NCI-H1417 (cell line): ENCODE measurements around the gene PMEL.
"Not testable (repeated sequence)": the region's sequence is repeated elsewhere in the genome, so short reads cannot be mapped to it uniquely, and the experiment has no call there.

ENCODE experiments used
- DNase-seq, 3 experiments: peaks; one replicate each; lab custom pipeline; 2025; lab: John Stamatoyannopoulos, UW

PMEL gene

DNA sequence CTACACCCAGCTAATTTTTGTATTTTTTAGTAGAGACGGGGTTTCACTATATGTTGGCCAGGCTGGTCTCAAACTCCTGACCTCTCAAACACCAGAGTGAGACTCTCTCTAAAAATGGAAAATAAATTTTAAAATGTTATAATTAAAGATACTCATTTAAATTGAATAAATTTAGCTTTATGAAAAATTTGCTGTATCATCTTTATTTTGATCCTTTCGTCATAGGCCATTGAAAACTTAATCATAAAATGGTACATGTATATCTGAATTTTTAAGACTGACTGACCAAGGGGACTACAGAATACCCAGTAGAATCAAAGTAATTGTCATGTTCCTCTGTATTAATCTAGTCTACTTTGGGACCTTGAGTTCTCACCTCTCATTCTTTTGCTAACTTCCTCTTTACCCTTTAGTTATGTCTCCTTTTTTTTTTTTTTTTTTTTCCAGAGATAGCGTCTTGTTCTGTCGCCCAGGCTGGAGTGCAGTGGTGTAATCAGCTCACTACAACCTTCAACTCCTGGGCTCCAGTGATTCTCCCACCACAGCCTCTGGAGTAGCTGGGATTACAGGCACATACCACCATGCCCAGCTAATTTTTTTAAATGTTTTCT is 17.5 kb upstream of the PMEL start:
- no peak for DNase-seq

GRCh38 chr12:55982319-55982936 is 16.6 kb upstream of the PMEL start:
- DNase-seq = no peak

DNA sequence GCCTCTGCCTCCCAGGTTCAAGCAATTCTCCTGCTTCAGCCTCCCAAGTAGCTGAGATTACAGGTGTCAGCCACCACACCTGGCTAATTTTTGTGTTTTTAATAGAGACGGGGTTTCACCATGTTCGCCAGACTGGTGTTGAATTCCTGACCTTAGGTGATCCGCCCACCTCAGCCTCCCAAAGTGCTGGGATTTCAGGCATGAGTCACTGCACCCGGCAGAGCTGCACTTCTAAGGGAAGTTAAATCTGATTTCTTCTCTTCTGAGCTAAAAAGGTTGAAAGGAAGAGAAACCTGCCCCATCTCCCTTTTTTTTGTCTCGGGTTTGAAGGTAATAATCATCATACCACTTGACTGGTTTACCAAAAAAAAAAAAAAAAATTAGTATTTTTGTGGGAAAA is 16.0 kb upstream of the PMEL start:
- DNase-seq = not testable (repeated sequence)

- DNase-seq = no peak
Observed at GRCh38 chr12:55979069-55979468, 13.2 kb upstream of the PMEL start.

- DNase-seq = no peak
Observed at GRCh38 chr12:55978393-55978792, 12.6 kb upstream of the PMEL start.

GRCh38 chr12:55974308-55974730 is 8.5 kb upstream of the PMEL start:
- peak in 2 of 3 experiments; percentile 38 to 86 for DNase-seq

GRCh38 chr12:55973599-55974307 is 7.9 kb upstream of the PMEL start, which contains the start of gene RAB5B:
Gene RAB5B (plus strand): TSS chr12:55974078. CDS start chr12:55986961, 12,883 bp downstream.
- peak; percentile 100 for DNase-seq

- no peak for DNase-seq
Observed at GRCh38 chr12:55972911-55973598, 7.2 kb upstream of the PMEL start.

- DNase-seq = no peak
Observed at GRCh38 chr12:55972456-55972855, 6.6 kb upstream of the PMEL start.

DNA sequence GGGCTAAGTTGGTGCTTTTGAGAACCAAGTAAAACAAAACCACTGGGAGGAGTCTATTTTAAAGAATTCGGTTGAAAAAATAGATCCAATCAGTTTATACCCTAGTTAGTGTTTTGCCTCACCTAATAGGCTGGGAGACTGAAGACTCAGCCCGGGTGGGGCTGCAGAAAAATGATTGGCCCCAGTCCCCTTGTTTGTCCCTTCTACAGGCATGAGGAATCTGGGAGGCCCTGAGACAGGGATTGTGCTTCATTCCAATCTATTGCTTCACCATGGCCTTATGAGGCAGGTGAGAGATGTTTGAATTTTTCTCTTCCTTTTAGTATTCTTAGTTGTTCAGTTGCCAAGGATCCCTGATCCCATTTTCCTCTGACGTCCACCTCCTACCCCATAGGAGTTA is 6.2 kb upstream of the PMEL start:
- no peak for DNase-seq

GRCh38 chr12:55970775-55971174 is 4.9 kb upstream of the PMEL start:
- DNase-seq = no peak

DNA sequence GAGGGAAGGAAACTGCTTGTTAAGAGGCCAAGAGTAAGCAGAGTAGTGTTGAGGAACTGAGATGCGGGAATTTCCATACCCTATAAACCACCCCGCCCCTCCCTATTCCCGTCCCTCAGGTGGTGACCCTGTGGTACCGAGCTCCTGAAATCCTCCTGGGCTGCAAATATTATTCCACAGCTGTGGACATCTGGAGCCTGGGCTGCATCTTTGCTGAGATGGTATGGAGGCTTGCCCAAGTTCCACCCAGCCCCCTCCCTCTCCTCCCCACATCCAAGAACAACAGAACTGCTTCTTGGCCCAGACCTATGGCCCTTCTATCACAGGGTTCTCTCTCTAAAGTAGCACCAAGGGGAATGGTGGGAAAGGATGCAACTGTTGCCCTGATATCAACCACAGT is 3.5 kb upstream of the PMEL start:
- DNase-seq = no peak

- DNase-seq = peak; percentile 89 to 91 (median 90)
Observed at GRCh38 chr12:55966408-55967281, 803 bp upstream of the PMEL start, which contains the start of gene CDK2. Gene CDK2 (plus strand): TSS chr12:55966830. CDS start chr12:55967009, 179 bp downstream.

- no peak for DNase-seq
Observed at GRCh38 chr12:55965240-55965639, 602 bp downstream of the PMEL start.

- no peak for DNase-seq
Observed at GRCh38 chr12:55963760-55964159, 2.1 kb downstream of the PMEL start.

GRCh38 chr12:55957106-55957859 is 8.6 kb downstream of the PMEL start:
- DNase-seq = no peak

- DNase-seq = peak in 1 of 3 experiments; percentile 10
Observed at GRCh38 chr12:55955800-55956508, 9.9 kb downstream of the PMEL start.

- DNase-seq = no peak
Observed at GRCh38 chr12:55955344-55955743, 10.5 kb downstream of the PMEL start.

DNA sequence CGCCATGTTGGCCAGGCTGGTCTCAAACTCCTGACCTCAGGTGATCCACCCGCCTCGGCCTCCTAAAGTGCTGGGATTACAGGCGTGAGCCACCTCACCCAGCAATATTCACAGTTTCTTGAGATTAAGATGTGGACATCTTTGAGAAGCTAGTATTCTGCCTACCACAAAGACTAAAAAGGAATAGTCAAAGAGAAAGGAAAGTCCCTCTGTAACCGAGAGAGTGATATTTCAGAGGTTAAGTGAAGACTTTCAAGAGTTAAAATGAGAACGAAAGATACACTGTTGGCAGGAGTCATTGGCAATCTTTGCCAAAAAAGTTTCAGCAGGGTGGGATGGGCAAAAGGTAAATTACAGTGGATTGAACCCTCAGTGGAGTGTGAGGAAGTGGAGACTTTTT is 19.3 kb downstream of the PMEL start:
- DNase-seq = no peak

- DNase-seq = no peak
Observed at GRCh38 chr12:55942577-55943136, 23.2 kb downstream of the PMEL start.
